COLO668 (cell line): ENCODE measurements around the gene SUMF2.
A peak's percentile ranks its signal among the peaks of the same experiment; 100 is the strongest.
"Not testable (repeated sequence)": the region's sequence is repeated elsewhere in the genome, so short reads cannot be mapped to it uniquely, and the experiment has no call there.

Experiments used
- DNase-seq: peaks from one replicate; lab custom pipeline; 2025; ENCODE audit not compliant: unreplicated experiment; lab: John Stamatoyannopoulos, UW

SUMF2 gene

GRCh38 chr7:56063882-56064625 lies at the start of gene SUMF2:
TSS of gene SUMF2 (plus strand) at chr7:56064286. CDS start at chr7:56064312, 26 bp downstream.
- DNase-seq = peak; percentile 93

- DNase-seq = not testable (repeated sequence)
Observed at GRCh38 chr7:56017015-56017414, 47.1 kb upstream of the SUMF2 start.

GRCh38 chr7:56019501-56019900 lies 44.6 kb upstream of the SUMF2 start:
- no peak for DNase-seq

- DNase-seq = no peak
Observed at GRCh38 chr7:56023500-56023899, 40.6 kb upstream of the SUMF2 start.

- DNase-seq = no peak
Observed at GRCh38 chr7:56026538-56026937, 37.5 kb upstream of the SUMF2 start.

- no peak for DNase-seq
Observed at GRCh38 chr7:56028942-56029630, 35.0 kb upstream of the SUMF2 start.

- DNase-seq = no peak
Observed at GRCh38 chr7:56030340-56030739, 33.7 kb upstream of the SUMF2 start.

- not testable (repeated sequence) for DNase-seq
Observed at GRCh38 chr7:56031556-56031955, 32.5 kb upstream of the SUMF2 start.

GRCh38 chr7:56032578-56032977 lies 31.5 kb upstream of the SUMF2 start:
- not testable (repeated sequence) for DNase-seq

GRCh38 chr7:56033671-56034432 lies 30.2 kb upstream of the SUMF2 start:
- no peak for DNase-seq

GRCh38 chr7:56040730-56041129 lies 23.4 kb upstream of the SUMF2 start:
- DNase-seq = no peak

- not testable (repeated sequence) for DNase-seq
Observed at GRCh38 chr7:56045758-56046157, 18.3 kb upstream of the SUMF2 start.

- no peak for DNase-seq
Observed at GRCh38 chr7:56046721-56047445, 17.2 kb upstream of the SUMF2 start.

GRCh38 chr7:56047446-56048116 lies 16.5 kb upstream of the SUMF2 start:
- DNase-seq = not testable (repeated sequence)

GRCh38 chr7:56048245-56048644 lies 15.8 kb upstream of the SUMF2 start:
- no peak for DNase-seq

GRCh38 chr7:56048763-56049162 lies 15.3 kb upstream of the SUMF2 start:
- DNase-seq = peak; percentile 56

GRCh38 chr7:56051053-56051338 lies 13.1 kb upstream of the SUMF2 start:
- DNase-seq = no peak

GRCh38 chr7:56051339-56052191 lies 12.5 kb upstream of the SUMF2 start, which contains the start of the genes CCT6A and PSPH:
TSS of gene CCT6A (plus strand) at chr7:56051765. CDS start at chr7:56051849, 84 bp downstream.
TSS of gene PSPH (minus strand) at chr7:56051444. CDS start at chr7:56021212, 30,232 bp downstream.
- peak; percentile 99 for DNase-seq

GRCh38 chr7:56053379-56053778 lies 10.7 kb upstream of the SUMF2 start:
- DNase-seq = no peak

- DNase-seq = no peak
Observed at GRCh38 chr7:56053993-56054392, 10.1 kb upstream of the SUMF2 start.
